Osteoblast (primary cell): Measurements from ENCODE around the gene SPP2. TPM values are rescaled to one million over a fixed set of nuclear protein-coding genes. Genes with fewer than 3 reads are reported as not detected.

Experiments
- DNase-seq: peaks from one replicate; pipeline ENCODE4 v3.0.0; 2011; ENCODE audit warnings: low spot score, mixed read lengths; ENCODE audit not compliant: insufficient read length; ENCODE audit errors: missing footprints
- H2AFZ ChIP-seq: 2 replicates; pipeline ENCODE4 v1.6.0; 2011; ENCODE audit warnings: mild to moderate bottlenecking, low read length
- H3K27ac ChIP-seq: 2 replicates; pipeline ENCODE4 v1.5.1; 2011; ENCODE audit warnings: mild to moderate bottlenecking, low read depth, low read length, moderate library complexity
- H3K27me3 ChIP-seq: 2 replicates; pipeline ENCODE4 v1.6.0; 2012; ENCODE audit warnings: mild to moderate bottlenecking, control low read depth, inconsistent platforms, low read length, moderate library complexity; ENCODE audit not compliant: insufficient read depth
- H3K36me3 ChIP-seq: 2 replicates; pipeline ENCODE4 v1.5.1; 2011; ENCODE audit warnings: mild to moderate bottlenecking, low read length, control low read depth, moderate library complexity; ENCODE audit not compliant: insufficient read depth
- H3K4me1 ChIP-seq: 2 replicates; pipeline ENCODE4 v1.5.1; 2011; ENCODE audit warnings: mild to moderate bottlenecking, low read length, control low read depth, moderate library complexity; ENCODE audit not compliant: insufficient read depth
- H3K4me2 ChIP-seq: 2 replicates; pipeline ENCODE4 v1.6.0; 2011; ENCODE audit warnings: mild to moderate bottlenecking, low read length; ENCODE audit not compliant: insufficient read depth
- H3K4me3 ChIP-seq: fragments of 200-600 bp; sonication (generic); 3 replicates; pipeline ENCODE4 v1.5.1; 2012; ENCODE audit warnings: mild to moderate bottlenecking, low read length, inconsistent platforms; ENCODE audit not compliant: insufficient read depth
- H3K79me2 ChIP-seq: 2 replicates; pipeline ENCODE4 v1.6.0; 2012; ENCODE audit warnings: mild to moderate bottlenecking, low read length, control low read depth, inconsistent platforms; ENCODE audit not compliant: insufficient read depth
- H3K9me3 ChIP-seq: 2 replicates; pipeline ENCODE4 v1.5.1; 2011; ENCODE audit warnings: low read depth, low read length, control low read depth
- H4K20me1 ChIP-seq: 2 replicates; pipeline ENCODE4 v1.6.0; 2012; ENCODE audit warnings: mild to moderate bottlenecking, low read length, control low read depth; ENCODE audit not compliant: insufficient read depth
- CTCF ChIP-seq: IDR thresholded peaks from 2 replicates; pipeline ENCODE4 v1.5.1; 2011; ENCODE audit warnings: mild to moderate bottlenecking, low read depth, low read length, moderate library complexity; ENCODE audit errors: extremely low read depth
- total RNA-seq: library from RNA; depleted of rRNA; stranded (reverse); fragments of >200 nt; gene quantifications from 2 replicates; pipeline ENCODE4 v1.2.3, GENCODE V29; 2012

SPP2 gene
- total RNA-seq, 1 donor, result not detected

DNA sequence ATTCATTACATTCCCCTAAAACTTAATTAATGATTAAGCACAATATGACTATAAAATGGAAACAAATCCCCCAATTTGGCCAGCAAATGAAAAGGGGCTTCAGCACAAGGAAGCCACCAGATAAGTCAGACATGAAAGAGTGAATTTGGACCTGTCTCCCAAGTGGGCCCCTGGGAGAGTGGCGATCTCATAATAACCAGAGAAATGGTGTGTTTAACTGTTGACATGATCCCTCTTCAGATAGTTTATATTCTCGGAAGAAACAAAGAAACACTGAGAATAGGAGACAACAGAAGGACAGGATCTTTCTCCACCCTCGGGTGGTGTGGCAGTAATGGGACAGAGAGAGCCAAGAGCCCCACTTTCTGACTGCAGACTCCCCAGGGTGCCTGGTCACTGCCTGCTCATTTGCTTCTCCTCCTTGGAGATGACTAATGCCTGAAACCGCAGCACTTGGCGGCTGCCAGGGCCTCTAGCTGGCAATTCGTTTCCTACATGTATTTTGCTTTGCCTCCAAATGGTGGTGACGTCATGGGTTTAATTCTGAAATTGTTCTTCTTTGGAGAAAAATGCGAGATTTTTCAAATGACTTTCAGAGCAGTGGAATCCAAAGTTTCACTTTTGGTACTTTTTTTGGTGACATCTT, 46.4 kb upstream of the SPP2 start:
- TF ChIP-seq CTCF, result no peak
- no peaks in the 10 kb centered on the region for H3K36me3 ChIP-seq
- H3K27me3 ChIP-seq, result peaks cover 13% of the 10 kb centered on the region
- no peak overlapping the region for H2AFZ ChIP-seq
- peak overlapping the region; percentile 36 for H3K4me3 ChIP-seq
- no peaks in the 10 kb centered on the region for H4K20me1 ChIP-seq
- peaks cover 17% of the 10 kb centered on the region for H3K4me1 ChIP-seq
- DNase-seq, result peak; percentile 95
- H3K9me3 ChIP-seq, result no peaks in the 10 kb centered on the region
- peak overlapping the region; percentile 61 for H3K27ac ChIP-seq
- no peaks in the 10 kb centered on the region for H3K79me2 ChIP-seq
- H3K4me2 ChIP-seq, result peak overlapping the region; percentile 73

DNA sequence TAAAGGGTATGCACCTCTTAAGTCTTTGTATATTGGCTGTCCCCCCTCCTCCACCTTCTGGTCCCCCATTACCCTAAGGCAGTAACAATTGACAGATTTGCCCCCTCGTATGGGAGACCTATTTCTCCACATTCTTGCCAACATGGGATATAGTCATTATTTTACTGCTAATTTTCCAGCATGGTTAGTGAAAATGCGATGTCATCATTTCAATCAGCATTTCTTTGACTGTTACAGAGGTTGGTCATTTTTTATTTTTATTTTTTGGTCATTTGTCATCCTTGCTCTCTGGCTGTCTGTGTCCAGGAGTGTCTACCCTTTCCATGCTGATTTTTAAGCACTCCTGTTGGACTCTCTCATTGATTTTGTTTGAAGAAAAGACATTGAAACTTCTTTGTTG, 45.4 kb upstream of the SPP2 start:
- no peak for TF ChIP-seq CTCF

DNA sequence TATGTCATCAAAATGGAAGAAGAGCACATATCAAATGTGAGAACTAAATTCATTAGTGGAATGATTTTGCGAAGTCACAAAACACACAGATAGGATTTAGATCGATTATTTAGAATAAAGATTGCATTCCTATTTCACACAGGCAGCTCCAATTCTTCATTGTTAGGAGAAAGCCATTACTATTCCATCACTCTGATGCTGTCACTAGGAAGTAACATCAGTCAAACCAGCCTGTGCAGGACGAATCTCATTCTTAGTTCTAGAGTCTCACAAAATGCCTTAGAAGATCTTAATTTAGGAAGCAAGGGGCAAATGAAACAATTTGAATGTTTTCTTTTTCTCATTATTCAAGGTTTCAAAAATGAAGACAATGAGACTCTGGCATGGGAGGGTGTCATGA, 44.0 kb upstream of the SPP2 start:
- TF ChIP-seq CTCF, result no peak
- no peak overlapping the region for H3K4me2 ChIP-seq
- no peaks in the 10 kb centered on the region for H3K36me3 ChIP-seq
- no peak overlapping the region for H3K27ac ChIP-seq
- DNase-seq, result no peak
- H3K4me3 ChIP-seq, result no peak overlapping the region
- H3K79me2 ChIP-seq, result no peaks in the 10 kb centered on the region
- H3K27me3 ChIP-seq, result peaks cover 13% of the 10 kb centered on the region
- no peak overlapping the region for H2AFZ ChIP-seq
- H3K9me3 ChIP-seq, result no peaks in the 10 kb centered on the region
- peaks cover 17% of the 10 kb centered on the region for H3K4me1 ChIP-seq
- no peaks in the 10 kb centered on the region for H4K20me1 ChIP-seq

More for the DNA sequence above, 45.4 kb upstream of the SPP2 start:
- no peak for DNase-seq
- Histone ChIP-seq H3K4me1 (peaks cover 17% of the 10 kb centered on the region), H3K4me3 (no peak overlapping the region), H3K27ac (no peak overlapping the region), H4K20me1 (no peaks in the 10 kb centered on the region), H3K79me2 (no peaks in the 10 kb centered on the region), H3K4me2 (no peak overlapping the region), H2AFZ (no peak overlapping the region), H3K9me3 (no peaks in the 10 kb centered on the region), H3K27me3 (peaks cover 13% of the 10 kb centered on the region), H3K36me3 (no peaks in the 10 kb centered on the region)

- H3K36me3 ChIP-seq, result no peaks in the 10 kb centered on the region
- no peak overlapping the region for H3K4me3 ChIP-seq
- DNase-seq, result no peak
- H4K20me1 ChIP-seq, result no peaks in the 10 kb centered on the region
- H3K79me2 ChIP-seq, result no peaks in the 10 kb centered on the region
- H3K27me3 ChIP-seq, result peaks cover 33% of the 10 kb centered on the region
- H3K4me2 ChIP-seq, result no peak overlapping the region
- H2AFZ ChIP-seq, result no peak overlapping the region
- H3K27ac ChIP-seq, result no peak overlapping the region
- H3K9me3 ChIP-seq, result no peaks in the 10 kb centered on the region
- H3K4me1 ChIP-seq, result no peaks in the 10 kb centered on the region
- no peak for TF ChIP-seq CTCF
Observed at GRCh38 chr2:234014427-234014826, 36.1 kb upstream of the SPP2 start.
